Measurements from ENCODE around the gene IP6K1.

GRCh38 chr3:49714728-49715550, 71.4 kb downstream of the IP6K1 start:
- TF ChIP-seq ZC3H10 (CRISPR knock-in tag; IDR thresholded peaks at IDR 0.05) = no peak
- TF ChIP-seq, protein P1, sequence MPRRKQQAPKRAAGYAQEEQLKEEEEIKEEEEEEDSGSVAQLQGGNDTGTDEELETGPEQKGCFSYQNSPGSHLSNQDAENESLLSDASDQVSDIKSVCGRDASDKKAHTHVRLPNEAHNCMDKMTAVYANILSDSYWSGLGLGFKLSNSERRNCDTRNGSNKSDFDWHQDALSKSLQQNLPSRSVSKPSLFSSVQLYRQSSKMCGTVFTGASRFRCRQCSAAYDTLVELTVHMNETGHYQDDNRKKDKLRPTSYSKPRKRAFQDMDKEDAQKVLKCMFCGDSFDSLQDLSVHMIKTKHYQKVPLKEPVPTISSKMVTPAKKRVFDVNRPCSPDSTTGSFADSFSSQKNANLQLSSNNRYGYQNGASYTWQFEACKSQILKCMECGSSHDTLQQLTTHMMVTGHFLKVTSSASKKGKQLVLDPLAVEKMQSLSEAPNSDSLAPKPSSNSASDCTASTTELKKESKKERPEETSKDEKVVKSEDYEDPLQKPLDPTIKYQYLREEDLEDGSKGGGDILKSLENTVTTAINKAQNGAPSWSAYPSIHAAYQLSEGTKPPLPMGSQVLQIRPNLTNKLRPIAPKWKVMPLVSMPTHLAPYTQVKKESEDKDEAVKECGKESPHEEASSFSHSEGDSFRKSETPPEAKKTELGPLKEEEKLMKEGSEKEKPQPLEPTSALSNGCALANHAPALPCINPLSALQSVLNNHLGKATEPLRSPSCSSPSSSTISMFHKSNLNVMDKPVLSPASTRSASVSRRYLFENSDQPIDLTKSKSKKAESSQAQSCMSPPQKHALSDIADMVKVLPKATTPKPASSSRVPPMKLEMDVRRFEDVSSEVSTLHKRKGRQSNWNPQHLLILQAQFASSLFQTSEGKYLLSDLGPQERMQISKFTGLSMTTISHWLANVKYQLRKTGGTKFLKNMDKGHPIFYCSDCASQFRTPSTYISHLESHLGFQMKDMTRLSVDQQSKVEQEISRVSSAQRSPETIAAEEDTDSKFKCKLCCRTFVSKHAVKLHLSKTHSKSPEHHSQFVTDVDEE (CRISPR knock-in tag; IDR thresholded peaks at IDR 0.05) = no peak
- TF ChIP-seq ISL1 (CRISPR knock-in tag; IDR thresholded peaks at IDR 0.05) = no peak
- no peak for TF ChIP-seq OSR1 (CRISPR knock-in tag; IDR thresholded peaks at IDR 0.05)
- TF ChIP-seq ZFP3 (CRISPR knock-in tag; IDR thresholded peaks at IDR 0.05) = no peak
- TF ChIP-seq, protein P2, sequence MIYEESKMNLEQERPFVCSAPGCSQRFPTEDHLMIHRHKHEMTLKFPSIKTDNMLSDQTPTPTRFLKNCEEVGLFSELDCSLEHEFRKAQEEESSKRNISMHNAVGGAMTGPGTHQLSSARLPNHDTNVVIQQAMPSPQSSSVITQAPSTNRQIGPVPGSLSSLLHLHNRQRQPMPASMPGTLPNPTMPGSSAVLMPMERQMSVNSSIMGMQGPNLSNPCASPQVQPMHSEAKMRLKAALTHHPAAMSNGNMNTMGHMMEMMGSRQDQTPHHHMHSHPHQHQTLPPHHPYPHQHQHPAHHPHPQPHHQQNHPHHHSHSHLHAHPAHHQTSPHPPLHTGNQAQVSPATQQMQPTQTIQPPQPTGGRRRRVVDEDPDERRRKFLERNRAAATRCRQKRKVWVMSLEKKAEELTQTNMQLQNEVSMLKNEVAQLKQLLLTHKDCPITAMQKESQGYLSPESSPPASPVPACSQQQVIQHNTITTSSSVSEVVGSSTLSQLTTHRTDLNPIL (CRISPR knock-in tag; IDR thresholded peaks at IDR 0.05; ENCODE audit: low read depth) = no peak
- TF ChIP-seq ZFP30 (CRISPR knock-in tag; IDR thresholded peaks at IDR 0.05) = no peak
- no peak for TF ChIP-seq PATZ1 (CRISPR knock-in tag; IDR thresholded peaks at IDR 0.05; ENCODE audit: borderline replicate concordance)
- TF ChIP-seq BACH2 (CRISPR knock-in tag; IDR thresholded peaks at IDR 0.05; ENCODE audit: borderline replicate concordance) = no peak
- TF ChIP-seq GLIS3 (CRISPR knock-in tag; IDR thresholded peaks at IDR 0.05) = no peak

Measured in SK-N-SH treated with all-trans-retinoic acid at 6 μM for 48 hours (cell line).